Endothelial cell of umbilical vein (primary cell): ENCODE data around the gene KIF25. TPM values are rescaled to one million over a fixed set of nuclear protein-coding genes. Genes with fewer than 3 reads are reported as not detected.

ENCODE experiments used
- polyA plus RNA-seq, 4 experiments: library from polyadenylated mRNA; depleted of rRNA in 3 of 4; stranded (reverse) in 3 of 4; unstranded in 1 of 4; fragments of >200 nt; gene quantifications; 2 replicates each; pipeline versions ENCODE4 v1.2.1 to v1.2.3, GENCODE V29; 2011 to 2012; ENCODE audit warnings: missing spikeins in 1 of 4
- total RNA-seq: library from RNA; stranded (reverse); gene quantifications from 2 replicates; pipeline ENCODE4 v1.2.3, GENCODE V29; 2021

Gene KIF25
- total and polyA plus RNA-seq, 2 donors (not counting 3 experiments of a cell fraction or from before 2014, with no cell fraction given), result not detected

Other genes starting within 250 kb of the KIF25 start
- gene AFDN, start 170.8 kb upstream of the KIF25 start, total RNA-seq, result 128 and 134 TPM in 2 replicates
- gene AFDN, start 170.8 kb upstream of the KIF25 start, polyA plus RNA-seq, result 28.0 and 31.0 TPM in 2 replicates
- gene FRMD1, start 81.5 kb downstream of the KIF25 start, total RNA-seq, result not detected in 2 replicates
- not detected in 2 replicates for gene FRMD1, start 81.5 kb downstream of the KIF25 start, polyA plus RNA-seq